Measurements from ENCODE around the gene RAP1A.
"Not testable (repeated sequence)": the region's sequence is repeated elsewhere in the genome, so short reads cannot be mapped to it uniquely, and the experiment has no call there.

RAP1A gene

DNA sequence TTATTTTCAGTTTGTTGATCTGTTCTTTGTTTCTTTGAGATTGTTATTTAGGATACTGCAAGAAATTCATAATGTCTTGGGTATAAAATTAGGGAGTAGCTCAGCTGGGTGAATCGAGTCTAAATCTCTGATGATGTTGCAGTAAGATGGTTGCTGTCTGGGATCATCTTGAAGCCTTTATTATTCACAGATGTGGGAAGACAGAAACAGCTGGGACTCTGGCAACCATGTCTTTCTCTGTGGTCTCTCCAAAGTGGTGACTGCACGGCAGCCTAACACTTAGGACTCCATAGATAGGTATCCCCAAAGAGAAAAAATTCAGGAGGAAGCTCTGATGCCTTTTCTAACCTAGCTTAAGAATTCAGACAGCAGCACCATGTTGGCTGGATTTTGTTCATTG is 52.7 kb downstream of the RAP1A start:
- H3K9me3 ChIP-seq (ENCODE audit: control insufficient read depth in 1 of 2, low read length in 2 of 2): no peaks in the 10 kb centered on the region
- no peak overlapping the region for H3K4me3 ChIP-seq (ENCODE audit: low read depth in 1 of 2, low read length in 2 of 2)
- H3K27ac ChIP-seq (ENCODE audit: low read length): no peak overlapping the region
- peaks cover 0 to 20% of the 10 kb centered on the region in 2 donors for H3K4me1 ChIP-seq (ENCODE audit: control insufficient read depth in 1 of 2, insufficient read depth in 2 of 2, low read length in 2 of 2)
- no peaks in the 10 kb centered on the region for H3K27me3 ChIP-seq (ENCODE audit: low read depth, low read length)
- H3K36me3 ChIP-seq (ENCODE audit: control insufficient read depth in 1 of 2, insufficient read depth in 2 of 2, low read length in 2 of 2): peaks cover 0 to 4% of the 10 kb centered on the region in 2 donors

- Histone ChIP-seq H3K4me1 (ENCODE audit: control insufficient read depth in 1 of 2, insufficient read depth in 2 of 2, low read length in 2 of 2) (peaks cover 0 to 22% of the 10 kb centered on the region in 2 donors), H3K36me3 (ENCODE audit: control insufficient read depth in 1 of 2, insufficient read depth in 2 of 2, low read length in 2 of 2) (no peaks in the 10 kb centered on the region), H3K9me3 (ENCODE audit: control insufficient read depth in 1 of 2, low read length in 2 of 2) (no peaks in the 10 kb centered on the region), H3K27ac (ENCODE audit: low read length) (no peak overlapping the region), H3K27me3 (ENCODE audit: low read depth, low read length) (no peaks in the 10 kb centered on the region), H3K4me3 (ENCODE audit: low read depth in 1 of 2, low read length in 2 of 2) (no peak overlapping the region)
These were observed 58.0 kb downstream of the RAP1A start for GRCh38 chr1:111677604-111678003.

DNA sequence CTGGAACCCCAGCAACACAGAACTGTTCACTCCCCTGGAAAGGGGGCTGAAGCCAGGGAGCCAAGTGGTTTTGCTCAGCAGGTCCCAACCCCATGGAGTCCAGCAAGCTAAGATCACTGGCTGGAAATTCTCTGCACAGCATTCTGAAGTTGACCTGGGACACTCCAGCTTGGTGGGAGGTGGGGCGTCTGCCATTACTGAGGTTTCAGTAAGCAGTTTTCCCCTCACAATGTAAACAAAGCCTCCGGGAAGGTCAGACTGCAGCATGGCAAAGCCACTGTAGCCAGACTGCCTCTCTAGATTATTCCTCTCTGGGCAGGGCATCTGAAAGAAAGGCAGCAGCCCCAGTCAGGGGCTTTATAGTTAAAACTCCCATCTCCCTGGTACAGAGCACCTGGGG is 60.0 kb downstream of the RAP1A start:
- H3K4me1 ChIP-seq (ENCODE audit: control insufficient read depth in 1 of 2, insufficient read depth in 2 of 2, low read length in 2 of 2): peaks cover 0 to 7% of the 10 kb centered on the region in 2 donors
- H3K27ac ChIP-seq (ENCODE audit: low read length): no peak overlapping the region
- no peaks in the 10 kb centered on the region for H3K9me3 ChIP-seq (ENCODE audit: control insufficient read depth in 1 of 2, low read length in 2 of 2)
- H3K4me3 ChIP-seq (ENCODE audit: low read depth in 1 of 2, low read length in 2 of 2): no peak overlapping the region
- H3K36me3 ChIP-seq (ENCODE audit: control insufficient read depth in 1 of 2, insufficient read depth in 2 of 2, low read length in 2 of 2): no peaks in the 10 kb centered on the region
- H3K27me3 ChIP-seq (ENCODE audit: low read depth, low read length): no peaks in the 10 kb centered on the region

- H3K36me3 ChIP-seq (ENCODE audit: control insufficient read depth in 1 of 2, insufficient read depth in 2 of 2, low read length in 2 of 2); H3K27me3 ChIP-seq (ENCODE audit: low read depth, low read length); H3K9me3 ChIP-seq (ENCODE audit: control insufficient read depth in 1 of 2, low read length in 2 of 2); H3K27ac ChIP-seq (ENCODE audit: low read length); H3K4me3 ChIP-seq (ENCODE audit: low read depth in 1 of 2, low read length in 2 of 2); H3K4me1 ChIP-seq (ENCODE audit: control insufficient read depth in 1 of 2, insufficient read depth in 2 of 2, low read length in 2 of 2): not testable (repeated sequence)
These were observed 60.7 kb downstream of the RAP1A start for GRCh38 chr1:111680212-111680800.

DNA sequence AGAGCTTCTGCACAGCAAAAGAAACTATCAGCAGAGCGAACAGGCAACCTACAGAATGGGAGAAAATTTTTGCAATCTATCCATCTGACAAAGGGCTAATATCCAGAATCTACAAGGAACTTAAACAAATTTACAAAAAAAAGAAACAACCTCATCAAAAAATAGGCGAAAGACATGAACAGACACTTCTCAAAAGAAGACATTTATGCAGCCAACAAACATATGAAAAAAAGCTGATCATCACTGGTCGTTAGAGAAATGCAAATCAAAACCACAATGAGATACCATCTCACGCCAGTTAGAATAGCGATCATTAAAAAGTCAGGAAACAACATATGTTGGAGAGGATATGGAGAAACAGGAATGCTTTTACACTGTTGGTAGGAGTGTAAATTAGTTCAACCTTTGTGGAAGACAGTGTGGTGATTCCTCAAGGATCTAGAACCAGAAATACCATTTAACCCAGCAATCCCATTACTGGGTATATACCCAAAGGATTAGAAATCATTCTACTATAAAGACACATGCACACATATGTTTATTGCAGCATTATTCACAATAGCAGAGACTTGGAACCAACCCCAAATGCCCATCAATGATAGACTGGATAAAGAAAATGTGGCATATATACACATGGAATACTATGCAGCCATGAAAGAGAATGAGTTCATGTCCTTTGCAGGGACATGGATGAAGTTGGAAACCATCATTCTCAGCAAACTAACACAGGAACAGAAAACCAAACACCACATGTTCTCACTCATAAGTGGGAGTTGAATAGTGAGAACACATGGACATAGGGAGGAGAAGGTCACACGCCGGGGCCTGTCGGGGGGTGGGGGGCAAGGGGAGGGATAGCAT is 65.9 kb downstream of the RAP1A start:
- H3K27me3 ChIP-seq (ENCODE audit: low read depth, low read length); H3K27ac ChIP-seq (ENCODE audit: low read length); H3K4me3 ChIP-seq (ENCODE audit: low read depth in 1 of 2, low read length in 2 of 2); H3K36me3 ChIP-seq (ENCODE audit: control insufficient read depth in 1 of 2, insufficient read depth in 2 of 2, low read length in 2 of 2); H3K4me1 ChIP-seq (ENCODE audit: control insufficient read depth in 1 of 2, insufficient read depth in 2 of 2, low read length in 2 of 2); H3K9me3 ChIP-seq (ENCODE audit: control insufficient read depth in 1 of 2, low read length in 2 of 2): not testable (repeated sequence)

DNA sequence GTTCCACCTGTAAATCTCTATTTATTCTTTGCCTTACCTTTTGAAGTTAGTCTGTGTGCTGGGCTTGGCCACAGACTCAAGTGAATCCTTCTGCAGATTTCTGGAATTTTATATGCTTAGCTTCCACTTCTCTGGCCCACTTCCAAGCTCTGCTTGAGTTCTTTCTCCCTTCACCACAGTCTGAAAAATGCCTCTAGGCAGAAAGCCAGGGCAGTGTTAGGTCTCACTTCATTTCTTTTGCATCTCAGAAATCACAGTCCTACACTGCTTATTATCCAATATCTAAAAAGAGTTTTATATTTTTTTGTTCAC is 70.7 kb downstream of the RAP1A start:
- Histone ChIP-seq H3K4me1 (ENCODE audit: control insufficient read depth in 1 of 2, insufficient read depth in 2 of 2, low read length in 2 of 2) (peaks cover 8 to 20% of the 10 kb centered on the region in 2 donors), H3K9me3 (ENCODE audit: control insufficient read depth in 1 of 2, low read length in 2 of 2) (no peaks in the 10 kb centered on the region), H3K27me3 (ENCODE audit: low read depth, low read length) (no peaks in the 10 kb centered on the region), H3K4me3 (ENCODE audit: low read depth in 1 of 2, low read length in 2 of 2) (no peak overlapping the region), H3K27ac (ENCODE audit: low read length) (no peak overlapping the region), H3K36me3 (ENCODE audit: control insufficient read depth in 1 of 2, insufficient read depth in 2 of 2, low read length in 2 of 2) (peaks cover 12 to 21% of the 10 kb centered on the region in 2 donors)

DNA sequence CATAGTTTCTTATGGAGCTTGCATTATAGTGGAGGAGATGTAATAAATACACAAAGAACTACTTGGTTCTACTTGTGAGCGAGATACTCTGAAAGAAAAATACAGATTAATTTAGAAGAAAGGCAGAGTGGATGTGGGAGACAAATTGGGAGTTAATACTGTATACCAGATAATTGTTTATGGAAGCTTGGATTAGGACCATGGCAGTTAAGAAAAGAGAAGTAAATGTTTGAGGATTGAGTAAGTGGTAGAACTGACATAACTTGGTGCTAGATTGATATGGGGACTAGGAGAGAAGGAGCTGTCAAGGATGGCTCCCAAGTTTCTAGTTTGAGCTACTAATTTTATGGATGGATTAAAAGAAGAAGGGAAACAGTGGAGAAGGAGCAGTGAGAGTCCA is 72.3 kb downstream of the RAP1A start:
- H3K4me3 ChIP-seq (ENCODE audit: low read depth in 1 of 2, low read length in 2 of 2): no peak overlapping the region
- H3K27ac ChIP-seq (ENCODE audit: low read length): no peak overlapping the region
- peaks cover 12 to 32% of the 10 kb centered on the region in 2 donors for H3K36me3 ChIP-seq (ENCODE audit: control insufficient read depth in 1 of 2, insufficient read depth in 2 of 2, low read length in 2 of 2)
- H3K4me1 ChIP-seq (ENCODE audit: control insufficient read depth in 1 of 2, insufficient read depth in 2 of 2, low read length in 2 of 2): peaks cover 8 to 27% of the 10 kb centered on the region in 2 donors
- no peaks in the 10 kb centered on the region for H3K27me3 ChIP-seq (ENCODE audit: low read depth, low read length)
- H3K9me3 ChIP-seq (ENCODE audit: control insufficient read depth in 1 of 2, low read length in 2 of 2): no peaks in the 10 kb centered on the region

GRCh38 chr1:111695801-111696200 is 76.2 kb downstream of the RAP1A start:
- Histone ChIP-seq H3K4me3 (ENCODE audit: low read depth in 1 of 2, low read length in 2 of 2) (no peak overlapping the region), H3K9me3 (ENCODE audit: control insufficient read depth in 1 of 2, low read length in 2 of 2) (no peaks in the 10 kb centered on the region), H3K27ac (ENCODE audit: low read length) (no peak overlapping the region), H3K27me3 (ENCODE audit: low read depth, low read length) (no peaks in the 10 kb centered on the region), H3K4me1 (ENCODE audit: control insufficient read depth in 1 of 2, insufficient read depth in 2 of 2, low read length in 2 of 2) (peaks cover 0 to 15% of the 10 kb centered on the region in 2 donors), H3K36me3 (ENCODE audit: control insufficient read depth in 1 of 2, insufficient read depth in 2 of 2, low read length in 2 of 2) (peaks cover 47 to 52% of the 10 kb centered on the region in 2 donors)

DNA sequence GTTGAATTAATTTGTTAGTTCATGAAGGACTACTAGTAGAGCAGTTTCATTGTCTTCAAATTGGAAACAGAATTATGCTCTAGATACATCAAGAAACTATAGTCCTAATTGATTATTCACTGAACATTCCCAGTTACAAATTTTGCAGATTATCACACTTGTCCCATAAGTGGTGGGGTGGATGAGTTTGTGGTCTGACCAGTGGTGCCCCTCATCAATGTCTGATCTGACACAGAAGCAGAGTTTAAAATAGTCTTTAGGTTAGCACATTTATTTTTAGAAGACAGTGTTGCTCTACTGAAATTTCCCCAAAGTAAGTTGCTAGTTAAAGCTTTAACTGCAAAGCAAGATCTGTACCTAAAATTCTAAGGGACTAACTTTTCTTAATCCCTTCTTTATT is 76.7 kb downstream of the RAP1A start:
- H3K36me3 ChIP-seq (ENCODE audit: control insufficient read depth in 1 of 2, insufficient read depth in 2 of 2, low read length in 2 of 2): peaks cover 51 to 53% of the 10 kb centered on the region in 2 donors

GRCh38 chr1:111699268-111699667 is 79.7 kb downstream of the RAP1A start:
- Histone ChIP-seq H3K27ac (ENCODE audit: low read length) (no peak overlapping the region), H3K4me3 (ENCODE audit: low read depth in 1 of 2, low read length in 2 of 2) (no peak overlapping the region), H3K27me3 (ENCODE audit: low read depth, low read length) (no peaks in the 10 kb centered on the region), H3K9me3 (ENCODE audit: control insufficient read depth in 1 of 2, low read length in 2 of 2) (no peaks in the 10 kb centered on the region), H3K4me1 (ENCODE audit: control insufficient read depth in 1 of 2, insufficient read depth in 2 of 2, low read length in 2 of 2) (peaks cover 0 to 9% of the 10 kb centered on the region in 2 donors), H3K36me3 (ENCODE audit: control insufficient read depth in 1 of 2, insufficient read depth in 2 of 2, low read length in 2 of 2) (peaks cover 49 to 51% of the 10 kb centered on the region in 2 donors)

More for the DNA sequence above, 76.7 kb downstream of the RAP1A start:
- no peak overlapping the region for H3K27ac ChIP-seq (ENCODE audit: low read length)
- H3K4me1 ChIP-seq (ENCODE audit: control insufficient read depth in 1 of 2, insufficient read depth in 2 of 2, low read length in 2 of 2): peaks cover 0 to 15% of the 10 kb centered on the region in 2 donors
- H3K4me3 ChIP-seq (ENCODE audit: low read depth in 1 of 2, low read length in 2 of 2): no peak overlapping the region
- H3K27me3 ChIP-seq (ENCODE audit: low read depth, low read length): no peaks in the 10 kb centered on the region
- no peaks in the 10 kb centered on the region for H3K9me3 ChIP-seq (ENCODE audit: control insufficient read depth in 1 of 2, low read length in 2 of 2)

- no peak overlapping the region for H3K27ac ChIP-seq (ENCODE audit: low read length)
- no peak overlapping the region for H3K4me3 ChIP-seq (ENCODE audit: low read depth in 1 of 2, low read length in 2 of 2)
- no peaks in the 10 kb centered on the region for H3K4me1 ChIP-seq (ENCODE audit: control insufficient read depth in 1 of 2, insufficient read depth in 2 of 2, low read length in 2 of 2)
- H3K9me3 ChIP-seq (ENCODE audit: control insufficient read depth in 1 of 2, low read length in 2 of 2): no peaks in the 10 kb centered on the region
- no peaks in the 10 kb centered on the region for H3K27me3 ChIP-seq (ENCODE audit: low read depth, low read length)
- H3K36me3 ChIP-seq (ENCODE audit: control insufficient read depth in 1 of 2, insufficient read depth in 2 of 2, low read length in 2 of 2): peaks cover 52 to 65% of the 10 kb centered on the region in 2 donors
These were observed 83.0 kb downstream of the RAP1A start for GRCh38 chr1:111702504-111703050.
